ENCODE results near the gene EIF4G2.

The EIF4G2 gene

DNA sequence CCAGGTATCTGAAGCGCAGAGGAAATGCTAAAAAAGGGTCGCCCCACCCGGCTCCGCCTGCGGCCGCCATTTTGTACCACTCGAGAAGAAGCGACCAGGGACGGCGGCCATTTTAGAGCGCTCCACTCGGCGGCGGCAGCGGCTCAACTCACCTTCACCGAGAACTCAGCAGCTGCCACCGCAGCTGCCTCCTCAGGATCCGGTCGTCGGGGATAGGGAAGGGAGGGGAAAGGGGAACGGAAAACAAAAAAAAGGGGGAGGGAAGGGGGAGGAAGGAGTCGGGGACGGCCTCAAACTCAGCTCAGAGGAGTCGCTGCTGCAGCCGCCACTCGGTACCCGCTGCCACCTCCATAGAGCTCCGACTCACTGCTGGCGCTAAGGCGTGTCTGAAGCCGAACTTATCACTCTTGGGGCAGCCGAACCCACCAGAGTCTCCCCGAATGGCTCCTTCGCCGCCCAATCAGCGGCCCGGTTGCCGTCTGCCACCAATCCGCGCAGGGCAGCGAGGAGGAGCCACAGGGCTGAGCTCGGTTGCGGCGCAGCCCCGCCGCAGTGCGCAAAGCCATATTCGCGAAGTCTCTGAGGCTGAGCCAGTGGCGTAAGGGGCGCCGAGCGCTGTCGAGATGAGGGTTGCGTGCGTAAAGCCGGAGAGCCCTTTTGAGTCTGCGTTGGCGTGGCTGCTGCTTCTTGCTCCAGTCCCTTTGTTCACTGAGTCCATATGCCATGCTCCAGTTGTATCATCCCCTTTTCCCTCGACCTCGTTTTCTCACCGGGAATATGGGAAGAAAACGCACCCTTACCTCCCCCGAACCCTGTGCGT lies at the start of gene EIF4G2 (continued):
- TF ChIP-seq ZNF426 (tag by site-specific recombination; IDR thresholded peaks at IDR 0.05) (no peak), ZBTB49 (tag by site-specific recombination; IDR thresholded peaks at IDR 0.05; ENCODE audit: low read depth) (no peak), ZNF26 (tag by site-specific recombination; IDR thresholded peaks at IDR 0.05) (no peak), ZNF23 (tag by site-specific recombination; IDR thresholded peaks at IDR 0.05; ENCODE audit: borderline replicate concordance) (no peak), ZNF155 (tag by site-specific recombination; IDR thresholded peaks at IDR 0.05) (no peak), ZNF585B (tag by site-specific recombination; IDR thresholded peaks at IDR 0.05) (no peak), ZNF280D (tag by site-specific recombination; IDR thresholded peaks at IDR 0.05) (peak; percentile 89; the same call in 1 of the 2 replicates), ZNF501 (tag by site-specific recombination; IDR thresholded peaks at IDR 0.05) (peak; percentile 72), IKZF3 (tag by site-specific recombination; IDR thresholded peaks at IDR 0.05) (no peak), KLF7 (tag by site-specific recombination; IDR thresholded peaks at IDR 0.05; ENCODE audit: borderline replicate concordance) (peak; percentile 26; the same call in 1 of the 2 replicates), ZNF16 (tag by site-specific recombination; IDR thresholded peaks at IDR 0.05; ENCODE audit: low read depth) (no peak), ZNF529 (tag by site-specific recombination; IDR thresholded peaks at IDR 0.05; ENCODE audit: insufficient replicate concordance) (no peak), ZNF48 (tag by site-specific recombination; IDR thresholded peaks at IDR 0.05) (no peak), GLIS2 (tag by site-specific recombination; IDR thresholded peaks at IDR 0.05) (no peak), ZBTB6 (tag by site-specific recombination; IDR thresholded peaks at IDR 0.05) (no peak), ZNF146 (tag by site-specific recombination; IDR thresholded peaks at IDR 0.05) (0 out of 2 replicates have a peak, but pooled peaks have one; percentile 15), ZNF221 (tag by site-specific recombination; IDR thresholded peaks at IDR 0.05; ENCODE audit: borderline replicate concordance) (no peak)
- TF ChIP-seq, protein P1, sequence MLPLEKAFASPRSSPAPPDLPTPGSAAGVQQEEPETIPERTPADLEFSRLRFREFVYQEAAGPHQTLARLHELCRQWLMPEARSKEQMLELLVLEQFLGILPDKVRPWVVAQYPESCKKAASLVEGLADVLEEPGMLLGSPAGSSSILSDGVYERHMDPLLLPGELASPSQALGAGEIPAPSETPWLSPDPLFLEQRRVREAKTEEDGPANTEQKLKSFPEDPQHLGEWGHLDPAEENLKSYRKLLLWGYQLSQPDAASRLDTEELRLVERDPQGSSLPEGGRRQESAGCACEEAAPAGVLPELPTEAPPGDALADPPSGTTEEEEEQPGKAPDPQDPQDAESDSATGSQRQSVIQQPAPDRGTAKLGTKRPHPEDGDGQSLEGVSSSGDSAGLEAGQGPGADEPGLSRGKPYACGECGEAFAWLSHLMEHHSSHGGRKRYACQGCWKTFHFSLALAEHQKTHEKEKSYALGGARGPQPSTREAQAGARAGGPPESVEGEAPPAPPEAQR (tag by site-specific recombination; IDR thresholded peaks at IDR 0.05): no peak
- TF ChIP-seq, protein P2, sequence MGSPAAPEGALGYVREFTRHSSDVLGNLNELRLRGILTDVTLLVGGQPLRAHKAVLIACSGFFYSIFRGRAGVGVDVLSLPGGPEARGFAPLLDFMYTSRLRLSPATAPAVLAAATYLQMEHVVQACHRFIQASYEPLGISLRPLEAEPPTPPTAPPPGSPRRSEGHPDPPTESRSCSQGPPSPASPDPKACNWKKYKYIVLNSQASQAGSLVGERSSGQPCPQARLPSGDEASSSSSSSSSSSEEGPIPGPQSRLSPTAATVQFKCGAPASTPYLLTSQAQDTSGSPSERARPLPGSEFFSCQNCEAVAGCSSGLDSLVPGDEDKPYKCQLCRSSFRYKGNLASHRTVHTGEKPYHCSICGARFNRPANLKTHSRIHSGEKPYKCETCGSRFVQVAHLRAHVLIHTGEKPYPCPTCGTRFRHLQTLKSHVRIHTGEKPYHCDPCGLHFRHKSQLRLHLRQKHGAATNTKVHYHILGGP (tag by site-specific recombination; IDR thresholded peaks at IDR 0.05): no peak
- TF ChIP-seq, protein P3, sequence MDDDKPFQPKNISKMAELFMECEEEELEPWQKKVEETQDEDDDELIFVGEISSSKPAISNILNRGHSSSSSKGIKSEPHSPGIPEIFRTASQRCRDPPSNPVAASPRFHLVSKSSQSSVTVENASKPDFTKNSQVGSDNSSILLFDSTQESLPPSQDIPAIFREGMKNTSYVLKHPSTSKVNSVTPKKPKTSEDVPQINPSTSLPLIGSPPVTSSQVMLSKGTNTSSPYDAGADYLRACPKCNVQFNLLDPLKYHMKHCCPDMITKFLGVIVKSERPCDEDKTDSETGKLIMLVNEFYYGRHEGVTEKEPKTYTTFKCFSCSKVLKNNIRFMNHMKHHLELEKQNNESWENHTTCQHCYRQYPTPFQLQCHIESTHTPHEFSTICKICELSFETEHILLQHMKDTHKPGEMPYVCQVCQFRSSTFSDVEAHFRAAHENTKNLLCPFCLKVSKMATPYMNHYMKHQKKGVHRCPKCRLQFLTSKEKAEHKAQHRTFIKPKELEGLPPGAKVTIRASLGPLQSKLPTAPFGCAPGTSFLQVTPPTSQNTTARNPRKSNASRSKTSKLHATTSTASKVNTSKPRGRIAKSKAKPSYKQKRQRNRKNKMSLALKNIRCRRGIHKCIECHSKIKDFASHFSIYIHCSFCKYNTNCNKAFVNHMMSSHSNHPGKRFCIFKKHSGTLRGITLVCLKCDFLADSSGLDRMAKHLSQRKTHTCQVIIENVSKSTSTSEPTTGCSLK (tag by site-specific recombination; IDR thresholded peaks at IDR 0.05): no peak

Measured in HEK293 (cell line).